ENCODE data around the gene NAA60. TPM values are rescaled to one million over a fixed set of nuclear protein-coding genes. Genes with fewer than 3 reads are reported as not detected.

NAA60 gene
- total and polyA plus RNA-seq, 2 of the 13 experiments (the other 11 are each of a cell fraction or from before 2014, with no cell fraction given), result 14.7 to 32.0 TPM

DNA sequence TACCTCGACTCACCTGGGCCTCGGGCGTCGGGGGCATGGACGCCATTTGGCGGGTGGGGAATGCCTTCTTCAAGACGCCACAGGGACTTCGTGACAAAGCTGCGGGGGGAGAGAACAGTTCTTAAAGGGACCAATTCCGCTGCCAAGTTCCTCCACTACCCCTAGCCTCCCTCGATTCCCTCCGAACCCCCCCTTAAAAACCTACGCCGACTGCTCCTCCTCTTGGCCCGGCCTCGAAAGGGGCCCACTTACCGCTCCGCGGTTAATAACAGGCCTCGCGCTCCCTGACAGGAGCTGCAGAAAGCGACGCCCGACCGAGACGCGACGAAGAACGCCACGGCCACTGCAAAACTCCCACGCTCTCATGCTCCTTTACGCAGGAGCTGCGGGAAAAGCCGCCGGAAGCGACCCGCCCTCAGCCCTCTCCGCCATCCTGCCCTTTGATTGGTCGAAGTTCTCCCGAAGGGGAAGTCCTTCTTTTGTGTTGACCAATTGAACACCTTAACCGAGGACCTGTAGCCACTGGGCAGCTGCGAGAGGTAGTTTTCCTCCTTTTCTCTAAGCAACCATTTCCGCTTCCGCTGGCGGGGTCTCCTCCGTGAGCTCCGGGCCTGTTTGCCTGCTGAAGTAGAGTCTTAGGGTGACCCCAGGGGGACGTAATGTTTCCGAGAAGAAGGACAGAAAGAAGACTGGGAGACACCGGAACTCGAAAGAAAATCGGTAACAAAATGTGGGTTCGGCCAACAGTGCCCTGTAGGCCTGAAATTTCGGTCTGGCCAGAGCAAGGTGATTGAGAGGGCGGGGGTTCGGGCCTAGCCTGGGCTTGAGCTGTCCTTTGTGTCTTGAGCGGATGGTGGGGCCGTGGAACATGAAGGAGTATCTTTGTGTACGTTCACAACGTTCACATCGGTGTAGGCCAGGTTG is at the start of gene NAA60, which contains the start of gene ZNF597 (continued):
- TF ChIP-seq PRDM15 (CRISPR knock-in tag; IDR thresholded peaks at IDR 0.05), result no peak
- TF ChIP-seq ZNF800 (CRISPR knock-in tag; IDR thresholded peaks at IDR 0.05), result no peak
- no peak for TF ChIP-seq PLRG1 (conservative IDR thresholded peaks at IDR 0.05)
- TF ChIP-seq, protein P1, sequence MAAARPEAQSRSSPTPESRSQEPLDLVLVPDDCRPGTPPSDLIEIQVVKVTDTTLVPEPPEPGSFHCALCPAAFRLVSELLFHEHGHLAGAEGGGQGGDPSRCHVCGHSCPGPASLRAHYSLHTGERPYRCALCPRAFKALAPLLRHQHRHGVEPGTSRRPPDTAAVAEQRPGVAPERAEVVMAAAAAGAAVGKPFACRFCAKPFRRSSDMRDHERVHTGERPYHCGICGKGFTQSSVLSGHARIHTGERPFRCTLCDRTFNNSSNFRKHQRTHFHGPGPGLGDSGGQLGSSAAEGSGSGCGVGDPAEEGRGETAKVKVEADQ (CRISPR knock-in tag; IDR thresholded peaks at IDR 0.05; ENCODE audit: borderline replicate concordance), result no peak
- TF ChIP-seq THYN1 (CRISPR knock-in tag; IDR thresholded peaks at IDR 0.05; ENCODE audit: borderline replicate concordance, low read depth), result no peak
- no peak for TF ChIP-seq DNMT1 (CRISPR knock-in tag; IDR thresholded peaks at IDR 0.05)
- no peak for TF ChIP-seq ZNF407 (CRISPR knock-in tag; IDR thresholded peaks at IDR 0.05; ENCODE audit: not compliant biosample characterization)
- no peak for TF ChIP-seq HINFP (CRISPR knock-in tag; IDR thresholded peaks at IDR 0.05; ENCODE audit: low read depth)
- 0 out of 2 replicates have a peak, but pooled peaks have one; percentile 25 for TF ChIP-seq ZBTB7B (CRISPR knock-in tag; IDR thresholded peaks at IDR 0.05)
- TF ChIP-seq MBNL3 (CRISPR knock-in tag; conservative IDR thresholded peaks at IDR 0.05), result no peak
